Colonic mucosa (tissue), 4 donors: ENCODE results near the gene NDUFS3. TPM values are rescaled to one million over a fixed set of nuclear protein-coding genes. Genes with fewer than 3 reads are reported as not detected.

Experiments
- DNase-seq: peaks from one replicate; pipeline ENCODE4 v3.0.0-alpha.2; 2020
- H3K27ac ChIP-seq: fragments of 200-600 bp; one replicate; pipeline ENCODE4 v1.8.0; 2021
- H3K27me3 ChIP-seq: fragments of 200-600 bp; one replicate; pipeline ENCODE4 v1.8.0; 2021
- H3K36me3 ChIP-seq: fragments of 200-600 bp; one replicate; pipeline ENCODE4 v1.8.0; 2021
- H3K4me1 ChIP-seq: fragments of 200-600 bp; one replicate; pipeline ENCODE4 v1.8.0; 2021; ENCODE audit warnings: mild to moderate bottlenecking
- H3K4me3 ChIP-seq: fragments of 200-600 bp; one replicate; pipeline ENCODE4 v1.8.0; 2021
- H3K9ac ChIP-seq, 2 donors: one replicate each; pipeline ENCODE4 v1.7.0; 2013; ENCODE audit warnings: control low read depth in 2 of 2, low read depth in 2 of 2, low read length in 2 of 2
- H3K9me3 ChIP-seq: fragments of 200-600 bp; one replicate; pipeline ENCODE4 v1.8.0; 2021
- intact Hi-C: fragments of 100-400 bp; cut with DNase I; formaldehyde crosslinking; loops from one replicate; pipeline ENCODE4 v1.14.1; 2022
- total RNA-seq, 2 donors: library from RNA; stranded (reverse); fragmentation: NEBNext Ultra II Directional in 1 of 2; extraction: Animal tissue kit (Norgen Biotek cat#: 25700) in 1 of 2; gene quantifications; one replicate each; pipeline ENCODE4 v1.2.1, GENCODE V29; 2021
- TF ChIP-seq, protein P1 (sequence below): fragments of 200-600 bp; IDR thresholded peaks from one replicate; pipeline ENCODE4 v1.8.0; 2022; ENCODE audit warnings: antibody characterized with exemption, mild to moderate bottlenecking
- donor health status: healthy.
- donor health status: DM: no; HTN: no; CAD: no.
- donor health status: DM: no; HTN: no; CAD: no.

Gene NDUFS3
- total RNA-seq, 2 donors from 2014 or later, result 228 to 266 TPM

DNA sequence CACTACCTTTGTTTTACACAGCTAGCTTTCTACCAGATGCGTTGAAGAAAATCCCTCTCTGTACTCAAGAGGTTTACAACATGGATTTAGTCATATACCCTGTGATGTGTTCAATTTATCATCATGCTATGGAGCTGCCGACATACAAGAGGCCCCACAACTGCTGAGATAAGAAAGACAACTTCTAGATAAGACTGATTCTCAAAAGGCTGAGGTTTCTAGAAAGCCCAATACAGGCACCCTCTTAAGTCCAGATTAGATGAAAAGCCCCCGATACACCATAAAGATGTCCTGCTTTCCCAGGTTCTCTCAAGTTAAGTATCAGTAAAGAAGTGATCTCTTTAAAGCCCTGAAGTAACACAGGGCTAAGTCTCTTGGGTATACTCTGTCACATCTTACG lies 49.2 kb downstream of the NDUFS3 start:
- Histone ChIP-seq H3K4me1 (no peaks in the 10 kb centered on the region), H3K36me3 (peaks cover 20% of the 10 kb centered on the region), H3K27me3 (no peaks in the 10 kb centered on the region), H3K9ac (no peak overlapping the region), H3K27ac (no peak overlapping the region), H3K9me3 (no peaks in the 10 kb centered on the region), H3K4me3 (no peak overlapping the region)
- TF ChIP-seq, protein P1, sequence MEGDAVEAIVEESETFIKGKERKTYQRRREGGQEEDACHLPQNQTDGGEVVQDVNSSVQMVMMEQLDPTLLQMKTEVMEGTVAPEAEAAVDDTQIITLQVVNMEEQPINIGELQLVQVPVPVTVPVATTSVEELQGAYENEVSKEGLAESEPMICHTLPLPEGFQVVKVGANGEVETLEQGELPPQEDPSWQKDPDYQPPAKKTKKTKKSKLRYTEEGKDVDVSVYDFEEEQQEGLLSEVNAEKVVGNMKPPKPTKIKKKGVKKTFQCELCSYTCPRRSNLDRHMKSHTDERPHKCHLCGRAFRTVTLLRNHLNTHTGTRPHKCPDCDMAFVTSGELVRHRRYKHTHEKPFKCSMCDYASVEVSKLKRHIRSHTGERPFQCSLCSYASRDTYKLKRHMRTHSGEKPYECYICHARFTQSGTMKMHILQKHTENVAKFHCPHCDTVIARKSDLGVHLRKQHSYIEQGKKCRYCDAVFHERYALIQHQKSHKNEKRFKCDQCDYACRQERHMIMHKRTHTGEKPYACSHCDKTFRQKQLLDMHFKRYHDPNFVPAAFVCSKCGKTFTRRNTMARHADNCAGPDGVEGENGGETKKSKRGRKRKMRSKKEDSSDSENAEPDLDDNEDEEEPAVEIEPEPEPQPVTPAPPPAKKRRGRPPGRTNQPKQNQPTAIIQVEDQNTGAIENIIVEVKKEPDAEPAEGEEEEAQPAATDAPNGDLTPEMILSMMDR, result no peak
- DNase-seq, result no peak
- intact Hi-C loops, result no loop called here

DNA sequence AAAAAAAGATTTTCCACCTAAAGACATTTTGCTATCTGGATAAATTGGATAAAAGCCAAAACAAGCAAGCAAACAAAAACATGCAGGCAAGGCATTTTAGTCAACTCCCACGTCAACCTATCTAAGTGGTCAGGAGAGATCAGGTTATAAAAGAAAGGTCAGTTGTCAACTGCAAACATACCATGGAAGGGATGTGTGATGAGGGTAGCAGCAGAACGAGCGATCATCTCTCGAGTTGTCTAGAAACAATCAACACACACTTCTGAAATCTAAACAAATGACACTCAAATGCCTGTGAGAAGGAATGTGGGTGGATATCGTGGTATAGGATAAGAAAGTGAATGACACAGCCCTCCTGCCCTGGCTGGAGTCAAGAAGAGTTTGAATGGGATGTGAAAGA lies 52.6 kb downstream of the NDUFS3 start:
- no peak overlapping the region for H3K27ac ChIP-seq
- no peak overlapping the region for H3K4me3 ChIP-seq
- H3K4me1 ChIP-seq, result no peaks in the 10 kb centered on the region
- no peak overlapping the region for H3K9ac ChIP-seq
- no peaks in the 10 kb centered on the region for H3K27me3 ChIP-seq
- no peak for DNase-seq
- H3K9me3 ChIP-seq, result no peaks in the 10 kb centered on the region
- TF ChIP-seq, protein P1, result no peak
- peaks cover 21% of the 10 kb centered on the region for H3K36me3 ChIP-seq
- intact Hi-C loops, result loop anchor here (10.0 kb wide), 1 partner anchor 103 kb away; no protein-coding TSS in a partner anchor

Other genes with a start within 250 kb of the NDUFS3 start
- gene MYBPC3, start 226.4 kb upstream of the NDUFS3 start, total RNA-seq, result under 1 TPM in 1 of 2 donors, not detected in 1; 0.42 TPM
- gene SPI1, start 200.5 kb upstream of the NDUFS3 start, total RNA-seq, result 10 to 100 TPM in 1 of 2 donors, 1 to 10 TPM in 1; 4.7 to 11.9 TPM
- 10 to 100 TPM; 14.3 to 18.6 TPM for gene SLC39A13, start 170.5 kb upstream of the NDUFS3 start, total RNA-seq
- gene PSMC3, start 152.6 kb upstream of the NDUFS3 start, total RNA-seq, result 100 to 1,000 TPM in 1 of 2 donors, 10 to 100 TPM in 1; 74.4 to 152 TPM
- gene RAPSN, start 129.9 kb upstream of the NDUFS3 start, total RNA-seq, result not detected
- gene CELF1, start 25.9 kb upstream of the NDUFS3 start, total RNA-seq, result 10 to 100 TPM; 76.1 to 96.8 TPM
- 10 to 100 TPM; 33.6 to 52.5 TPM for gene PTPMT1, start 13.5 kb upstream of the NDUFS3 start, total RNA-seq
- gene KBTBD4, start 104 bp upstream of the NDUFS3 start, total RNA-seq, result 10 to 100 TPM; 14.5 to 15.5 TPM
- not detected for gene FAM180B, start 7.6 kb downstream of the NDUFS3 start, total RNA-seq
- under 1 TPM; 0.35 to 0.85 TPM for gene C1QTNF4, start 15.3 kb downstream of the NDUFS3 start, total RNA-seq
- 100 to 1,000 TPM; 162 to 190 TPM for gene MTCH2, start 63.5 kb downstream of the NDUFS3 start, total RNA-seq
- 1 to 10 TPM in 1 of 2 donors, under 1 TPM in 1; 0.74 to 2.2 TPM for gene AGBL2, start 136.3 kb downstream of the NDUFS3 start, total RNA-seq
- gene FNBP4, start 188.3 kb downstream of the NDUFS3 start, total RNA-seq, result 10 to 100 TPM; 47.3 to 53.3 TPM